ENCODE results near the gene FUT7.
"Not testable (repeated sequence)": the region's sequence is repeated elsewhere in the genome, so short reads cannot be mapped to it uniquely, and the experiment has no call there.

Gene FUT7

GRCh38 chr9:137065336-137065967 lies 33.6 kb upstream of the FUT7 start:
- no peak overlapping the region for H3K4me3 ChIP-seq (ENCODE audit: low read depth, low read length)
- no peak for DNase-seq (ENCODE audit: low read depth)
- no peak for TF ChIP-seq CTCF (IDR thresholded peaks at IDR 0.05; ENCODE audit: low read depth, low read length, missing control alignments)

GRCh38 chr9:137064880-137065164 lies 32.9 kb upstream of the FUT7 start:
- DNase-seq (ENCODE audit: low read depth) = no peak
- H3K4me3 ChIP-seq (ENCODE audit: low read depth, low read length) = no peak overlapping the region
- TF ChIP-seq CTCF (IDR thresholded peaks at IDR 0.05; ENCODE audit: low read depth, low read length, missing control alignments) = no peak

GRCh38 chr9:137064027-137064879 lies 32.4 kb upstream of the FUT7 start:
- no peak for DNase-seq (ENCODE audit: low read depth)
- TF ChIP-seq CTCF (IDR thresholded peaks at IDR 0.05; ENCODE audit: low read depth, low read length, missing control alignments) = peak; percentile 91
- no peak overlapping the region for H3K4me3 ChIP-seq (ENCODE audit: low read depth, low read length)

- no peak overlapping the region for H3K4me3 ChIP-seq (ENCODE audit: low read depth, low read length)
- DNase-seq (ENCODE audit: low read depth) = no peak
- TF ChIP-seq CTCF (IDR thresholded peaks at IDR 0.05; ENCODE audit: low read depth, low read length, missing control alignments) = no peak
These were observed 31.6 kb upstream of the FUT7 start for GRCh38 chr9:137063311-137064026.

GRCh38 chr9:137062798-137063197 lies 30.9 kb upstream of the FUT7 start:
- not testable (repeated sequence) for H3K4me3 ChIP-seq (ENCODE audit: low read depth, low read length); DNase-seq (ENCODE audit: low read depth)

GRCh38 chr9:137062384-137062783 lies 30.5 kb upstream of the FUT7 start:
- DNase-seq (ENCODE audit: low read depth) = no peak
- TF ChIP-seq CTCF (IDR thresholded peaks at IDR 0.05; ENCODE audit: low read depth, low read length, missing control alignments) = no peak
- no peak overlapping the region for H3K4me3 ChIP-seq (ENCODE audit: low read depth, low read length)

GRCh38 chr9:137058521-137059234 lies 26.8 kb upstream of the FUT7 start:
- no peak overlapping the region for H3K4me3 ChIP-seq (ENCODE audit: low read depth, low read length)
- TF ChIP-seq CTCF (IDR thresholded peaks at IDR 0.05; ENCODE audit: low read depth, low read length, missing control alignments) = no peak
- DNase-seq (ENCODE audit: low read depth) = no peak
